DMS114 treated with DMSO at 0.1 percent for 48 hours (cell line): ENCODE data around the gene FAM89B.
"Not testable (repeated sequence)": the region's sequence is repeated elsewhere in the genome, so short reads cannot be mapped to it uniquely, and the experiment has no call there.

Experiments
- DNase-seq: peaks from one replicate; lab custom pipeline; 2025; ENCODE audit not compliant: unreplicated experiment; lab: John Stamatoyannopoulos, UW

Gene FAM89B

DNA sequence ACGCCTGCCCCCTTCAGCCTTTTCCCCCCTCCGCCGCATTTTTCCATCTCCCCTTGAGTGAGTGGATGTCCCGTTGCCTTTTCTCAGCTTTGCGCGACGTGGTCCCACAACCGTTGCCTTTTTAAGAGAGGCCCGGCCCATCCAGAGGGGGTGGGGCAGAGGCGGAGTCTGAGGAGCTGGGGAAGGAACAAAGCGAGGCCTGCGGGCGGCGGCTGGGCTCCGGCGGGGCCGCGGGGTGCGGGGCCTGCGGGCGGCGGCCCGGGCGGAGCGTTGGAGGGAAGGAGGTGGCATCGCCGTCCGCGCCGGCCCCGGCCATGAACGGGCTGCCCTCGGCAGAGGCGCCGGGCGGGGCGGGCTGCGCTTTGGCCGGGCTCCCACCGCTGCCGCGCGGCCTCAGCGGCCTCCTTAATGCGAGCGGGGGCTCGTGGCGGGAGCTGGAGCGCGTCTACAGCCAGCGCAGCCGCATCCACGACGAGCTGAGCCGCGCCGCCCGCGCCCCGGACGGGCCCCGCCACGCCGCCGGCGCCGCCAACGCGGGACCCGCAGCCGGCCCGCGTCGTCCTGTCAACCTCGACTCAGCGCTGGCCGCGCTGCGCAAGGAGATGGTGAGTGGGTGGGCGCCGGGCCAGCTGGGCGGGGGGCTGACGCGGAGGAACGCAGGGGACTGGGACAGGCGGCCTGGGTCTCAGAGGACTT, at the start of gene FAM89B:
TSS of gene FAM89B (plus strand) at position 183 of the 696 bp plus-strand sequence. CDS start at position 315, 132 bp downstream.
- DNase-seq, result peak; percentile 77

DNA sequence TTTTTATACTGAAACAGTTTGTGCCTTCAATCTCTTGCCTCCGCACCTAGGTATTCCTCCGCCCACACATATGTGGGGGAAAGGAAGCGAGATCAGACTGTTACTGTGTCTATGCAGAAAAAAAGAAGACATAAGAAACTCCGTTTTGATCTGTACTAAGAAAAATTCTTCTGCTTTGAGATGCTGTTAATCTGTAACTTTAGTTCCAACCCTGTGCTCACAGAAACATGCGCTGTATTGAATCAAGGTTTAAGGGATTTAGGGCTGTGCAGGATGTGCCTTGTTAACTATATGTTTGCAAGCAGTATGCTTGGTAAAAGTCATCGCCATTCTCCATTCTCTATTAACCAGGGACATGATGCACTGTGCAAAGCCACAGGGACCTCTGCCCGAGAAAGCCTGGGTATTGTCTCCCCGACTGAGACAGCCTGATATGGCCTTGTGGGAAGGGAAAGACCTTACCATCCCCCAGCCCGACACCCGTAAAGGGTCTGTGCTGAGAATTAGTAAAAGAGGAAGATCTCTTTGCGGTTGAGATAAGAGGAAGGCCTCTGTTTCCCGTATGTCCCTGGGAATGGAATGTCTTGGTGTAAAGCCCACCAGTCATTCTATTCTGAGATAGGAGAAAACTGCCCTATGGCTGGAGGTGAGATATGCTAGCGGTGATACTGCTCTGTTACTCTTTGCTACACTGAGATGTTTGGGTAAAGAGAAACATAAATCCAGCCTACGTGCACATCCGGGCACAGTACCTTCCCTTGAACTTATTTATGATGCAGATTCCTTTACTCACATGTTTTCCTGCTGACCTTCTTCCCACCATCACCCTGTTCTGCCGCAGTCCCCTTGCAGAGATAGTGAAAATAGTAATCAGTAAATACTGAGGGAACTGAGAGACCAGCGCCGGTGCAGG, 49.4 kb upstream of the FAM89B start:
- DNase-seq, result not testable (repeated sequence)

DNA sequence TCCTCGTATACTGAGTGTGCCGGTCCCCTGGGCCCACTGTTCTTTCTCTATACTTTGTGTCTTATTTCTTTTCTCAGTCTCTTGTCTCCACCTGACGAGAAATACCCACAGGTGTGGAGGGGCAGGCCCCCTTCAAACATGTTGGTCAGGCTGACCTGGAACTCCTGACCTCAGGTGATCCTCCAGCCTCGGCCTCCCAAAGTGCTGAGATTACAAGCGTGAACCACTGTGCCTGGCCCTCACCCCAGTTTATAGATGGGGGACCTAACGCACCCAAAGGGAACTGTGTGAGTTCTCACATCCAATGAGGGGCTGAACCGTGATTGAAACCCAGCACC, 48.7 kb upstream of the FAM89B start:
- DNase-seq, result not testable (repeated sequence)

DNA sequence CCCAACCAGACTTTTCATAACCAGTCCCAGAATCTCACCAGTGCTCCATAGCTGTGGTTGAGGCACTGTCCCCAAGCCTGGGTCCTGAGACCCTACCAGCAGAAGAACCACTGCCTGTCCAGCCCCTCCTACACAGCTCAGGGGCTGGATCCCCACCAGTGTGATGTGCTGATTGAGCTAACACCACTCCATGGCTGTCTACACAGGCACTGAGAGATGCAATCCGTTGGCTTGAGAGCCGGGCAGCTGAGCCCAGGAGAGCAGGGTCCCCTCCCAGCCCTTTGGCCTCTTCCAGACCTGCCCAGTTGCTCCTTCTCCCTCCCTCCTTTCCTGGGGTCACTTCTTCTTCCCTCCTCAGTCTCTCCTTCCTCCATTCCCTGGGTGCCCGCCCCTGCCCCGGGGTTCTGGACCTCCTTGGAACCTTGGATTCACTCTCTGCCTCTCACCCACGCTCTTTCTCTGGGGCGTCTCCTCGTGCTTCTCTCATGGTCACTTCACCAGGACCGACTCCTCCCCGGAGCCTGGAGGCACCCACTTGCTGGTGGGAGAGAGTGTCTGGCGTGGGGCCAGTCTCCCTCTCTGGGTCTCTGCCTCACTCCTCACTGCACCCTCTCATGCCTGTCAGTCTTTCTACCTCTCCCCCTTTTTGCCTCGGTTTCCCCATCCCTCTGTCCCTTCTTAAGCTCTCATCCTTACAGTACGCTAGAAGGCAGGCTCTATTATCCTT, 48.2 kb upstream of the FAM89B start:
- DNase-seq, result no peak

DNA sequence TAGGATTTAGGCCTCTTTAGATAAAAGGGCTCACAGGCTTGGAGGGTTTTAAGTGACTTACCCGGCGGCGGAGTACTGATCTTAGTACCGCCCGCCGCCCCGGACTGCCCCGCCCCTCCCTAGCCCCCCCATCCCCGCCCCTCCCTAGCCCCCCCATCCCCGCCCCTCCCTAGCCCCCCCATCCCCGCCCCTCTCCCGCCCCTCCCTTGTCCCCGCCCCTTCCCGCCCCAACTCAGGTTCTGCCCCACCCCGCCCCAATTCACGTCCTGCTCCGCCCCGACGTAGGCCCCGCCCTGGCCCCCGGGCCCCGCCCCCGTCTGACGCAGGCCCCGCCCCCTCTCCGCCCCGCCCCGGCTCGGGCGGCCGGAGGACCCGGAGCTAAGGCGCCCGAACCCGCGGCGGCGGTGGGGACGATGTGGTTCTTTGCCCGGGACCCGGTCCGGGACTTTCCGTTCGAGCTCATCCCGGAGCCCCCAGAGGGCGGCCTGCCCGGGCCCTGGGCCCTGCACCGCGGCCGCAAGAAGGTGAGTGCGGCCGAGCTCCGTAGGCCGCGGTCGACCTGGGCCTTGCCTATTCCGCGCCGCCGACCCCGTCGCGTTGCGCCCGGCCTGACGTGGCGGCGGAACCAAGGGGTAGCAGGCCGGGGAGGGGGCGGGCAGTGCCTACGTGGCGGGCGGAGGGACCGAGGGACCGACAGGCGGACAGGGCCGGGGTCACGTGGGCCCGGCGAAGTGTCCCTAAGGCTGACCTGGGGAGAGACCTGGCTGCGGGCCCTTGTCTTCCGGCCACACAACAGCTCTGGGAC, 47.4 kb upstream of the FAM89B start, which contains the start of gene SCYL1:
TSS of gene SCYL1 (plus strand) at position 343 of the 805 bp plus-strand sequence. CDS start at position 414, 71 bp downstream.
- peak; percentile 25 for DNase-seq

DNA sequence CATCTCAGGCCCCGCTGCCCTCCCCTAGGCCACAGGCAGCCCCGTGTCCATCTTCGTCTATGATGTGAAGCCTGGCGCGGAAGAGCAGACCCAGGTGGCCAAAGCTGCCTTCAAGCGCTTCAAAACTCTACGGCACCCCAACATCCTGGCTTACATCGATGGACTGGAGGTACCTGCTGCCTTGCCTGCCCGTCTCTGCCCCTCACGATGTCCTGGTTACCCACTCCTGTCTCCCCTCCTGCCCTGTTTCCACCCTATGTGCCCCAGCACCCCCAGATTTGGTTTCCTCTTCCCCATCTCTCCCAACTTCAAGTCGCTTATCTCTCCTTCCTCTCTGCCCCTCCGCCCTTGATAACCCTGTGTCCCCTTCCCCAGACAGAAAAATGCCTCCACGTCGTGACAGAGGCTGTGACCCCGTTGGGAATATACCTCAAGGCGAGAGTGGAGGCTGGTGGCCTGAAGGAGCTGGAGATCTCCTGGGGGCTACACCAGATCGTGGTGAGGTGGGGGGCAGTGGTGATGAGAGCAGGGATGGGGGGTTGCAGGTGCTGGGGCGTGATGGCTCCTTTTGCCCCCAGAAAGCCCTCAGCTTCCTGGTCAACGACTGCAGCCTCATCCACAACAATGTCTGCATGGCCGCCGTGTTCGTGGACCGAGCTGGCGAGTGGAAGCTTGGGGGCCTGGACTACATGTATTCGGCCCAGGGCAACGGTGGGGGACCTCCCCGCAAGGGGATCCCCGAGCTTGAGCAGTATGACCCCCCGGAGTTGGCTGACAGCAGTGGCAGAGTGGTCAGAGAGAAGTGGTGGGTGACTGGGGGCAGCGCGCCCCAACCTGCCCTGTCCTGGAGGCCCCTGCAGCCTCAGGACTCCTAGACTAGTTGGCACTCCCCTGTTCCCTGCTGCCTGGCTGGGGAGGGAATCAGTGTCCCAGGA, 46.5 kb upstream of the FAM89B start:
- no peak for DNase-seq

DNA sequence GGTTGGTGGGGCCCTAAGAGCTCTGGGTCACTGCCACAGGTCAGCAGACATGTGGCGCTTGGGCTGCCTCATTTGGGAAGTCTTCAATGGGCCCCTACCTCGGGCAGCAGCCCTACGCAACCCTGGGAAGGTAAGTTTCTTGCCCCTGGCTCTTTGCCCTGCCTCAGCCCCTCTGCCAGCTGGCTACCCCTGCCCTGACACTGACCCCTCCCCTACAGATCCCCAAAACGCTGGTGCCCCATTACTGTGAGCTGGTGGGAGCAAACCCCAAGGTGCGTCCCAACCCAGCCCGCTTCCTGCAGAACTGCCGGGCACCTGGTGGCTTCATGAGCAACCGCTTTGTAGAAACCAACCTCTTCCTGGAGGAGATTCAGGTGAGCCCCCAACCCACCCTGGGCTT, 45.6 kb upstream of the FAM89B start:
- no peak for DNase-seq

DNA sequence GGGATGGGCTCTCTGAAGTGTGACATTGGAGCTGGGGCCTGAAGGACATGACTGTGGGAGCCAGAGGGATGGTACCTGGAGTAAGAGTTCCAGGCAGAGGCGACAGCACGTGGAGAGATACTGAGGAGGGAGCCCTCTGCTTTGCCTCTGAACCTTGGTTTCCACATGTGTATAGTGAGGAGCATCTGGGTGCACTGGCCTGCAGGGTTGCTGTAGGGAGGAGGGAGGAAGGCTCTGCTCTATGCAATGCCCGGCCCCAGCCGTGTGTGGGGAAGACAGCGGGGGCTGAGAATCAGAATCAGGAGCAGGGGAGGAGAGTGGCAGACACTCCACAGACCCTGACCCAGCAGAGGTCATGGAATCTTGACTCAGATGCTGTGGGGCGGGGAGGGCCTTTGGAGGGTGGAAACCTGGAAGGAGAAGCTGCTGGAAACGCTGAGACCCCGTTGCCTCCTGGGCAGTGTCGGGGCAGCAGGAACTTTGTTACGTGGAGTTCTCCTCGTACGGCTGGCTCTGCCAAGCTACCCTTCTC, 43.5 kb upstream of the FAM89B start:
- no peak for DNase-seq

DNA sequence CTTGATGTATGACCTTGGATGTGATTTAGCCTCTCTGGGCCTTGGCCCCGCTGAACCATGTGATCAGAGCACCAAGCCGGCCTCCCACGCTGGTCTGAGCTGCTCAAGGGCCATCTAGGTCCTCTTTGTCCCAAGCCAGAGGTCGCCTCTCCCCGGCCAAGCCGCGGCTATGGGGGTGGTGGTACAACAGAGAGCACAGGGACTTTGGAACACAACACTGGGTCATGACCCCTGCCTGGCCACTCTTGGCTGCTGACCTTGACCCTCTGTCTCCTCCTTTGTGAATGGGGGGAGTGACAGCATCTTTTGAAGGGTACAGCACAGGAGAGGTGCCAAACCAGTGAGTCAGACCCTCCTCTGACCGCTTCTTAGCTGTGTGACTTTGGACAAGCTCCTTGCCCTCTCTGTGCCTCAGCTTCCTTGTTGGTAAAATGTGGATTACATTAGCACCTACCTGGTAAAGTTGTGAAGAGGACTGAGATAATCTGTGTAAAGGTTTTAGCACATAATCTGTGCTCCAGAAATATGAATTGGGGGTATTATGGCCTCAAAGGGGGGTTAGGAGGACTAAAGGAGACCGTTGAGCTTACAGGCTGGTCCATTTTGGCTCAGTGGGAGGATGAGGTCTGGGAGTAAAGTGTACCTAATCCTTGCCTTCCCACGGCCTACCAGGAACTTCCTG, 42.7 kb upstream of the FAM89B start:
- DNase-seq, result no peak

DNA sequence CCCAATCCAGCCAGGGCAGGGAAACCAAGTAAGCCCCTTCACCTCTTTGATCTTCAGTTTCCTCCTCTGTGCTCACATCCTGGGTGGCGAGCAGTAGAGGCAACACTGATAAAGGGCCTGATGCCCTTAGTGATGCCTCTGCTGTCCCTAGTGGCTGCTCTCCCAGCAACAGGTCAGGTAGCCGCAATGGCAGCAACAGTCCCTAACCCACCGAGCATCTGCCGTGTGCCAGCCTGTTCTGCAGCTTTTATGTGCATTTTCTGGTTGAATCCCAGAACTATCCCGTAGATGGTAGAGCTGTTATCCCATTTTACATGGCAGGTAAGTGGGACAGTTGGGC, 42.2 kb upstream of the FAM89B start:
- no peak for DNase-seq

DNA sequence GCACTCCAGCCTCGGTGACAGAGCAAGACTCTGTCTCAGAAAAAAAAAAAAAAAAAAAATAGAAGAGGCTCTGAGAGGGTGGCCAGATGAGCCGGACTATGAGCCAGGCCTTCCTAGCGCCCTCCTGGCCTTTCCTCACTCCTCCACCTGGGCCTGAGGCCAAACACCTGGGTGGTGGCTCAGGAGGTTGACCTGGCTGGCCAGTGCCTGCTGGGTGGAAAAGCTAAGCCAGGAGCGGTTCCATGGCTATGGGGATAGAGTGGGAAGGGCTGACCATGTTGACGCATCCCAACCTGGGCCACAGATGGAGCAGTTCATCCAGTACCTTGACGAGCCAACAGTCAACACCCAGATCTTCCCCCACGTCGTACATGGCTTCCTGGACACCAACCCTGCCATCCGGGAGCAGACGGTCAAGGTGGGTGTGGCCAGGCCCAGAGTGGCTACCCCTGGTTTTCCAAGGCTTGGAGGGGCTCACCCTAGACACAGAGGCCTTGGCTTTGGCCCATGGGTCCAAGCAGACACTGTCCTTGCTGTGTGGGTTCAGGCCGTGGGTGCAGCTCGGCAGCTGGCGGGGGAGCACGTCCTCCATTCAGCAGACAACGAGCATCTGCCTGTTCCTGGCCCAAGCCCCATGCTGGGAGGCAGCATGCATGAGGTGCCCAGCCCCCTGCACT, 39.8 kb upstream of the FAM89B start:
- DNase-seq, result no peak

DNA sequence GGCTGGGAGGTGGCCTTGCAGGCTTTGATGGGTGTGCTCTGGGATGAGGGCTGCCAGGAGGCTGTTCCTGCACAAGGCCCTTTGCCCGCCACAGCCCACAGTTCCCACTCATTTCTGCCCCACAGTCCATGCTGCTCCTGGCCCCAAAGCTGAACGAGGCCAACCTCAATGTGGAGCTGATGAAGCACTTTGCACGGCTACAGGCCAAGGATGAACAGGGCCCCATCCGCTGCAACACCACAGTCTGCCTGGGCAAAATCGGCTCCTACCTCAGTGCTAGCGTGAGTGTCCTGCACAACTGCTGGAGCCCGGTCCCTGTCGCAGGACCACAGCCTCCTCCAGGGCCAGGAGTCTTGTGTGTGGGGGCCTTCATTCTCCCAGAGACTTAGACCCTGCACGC, 37.2 kb upstream of the FAM89B start:
- DNase-seq, result no peak

DNA sequence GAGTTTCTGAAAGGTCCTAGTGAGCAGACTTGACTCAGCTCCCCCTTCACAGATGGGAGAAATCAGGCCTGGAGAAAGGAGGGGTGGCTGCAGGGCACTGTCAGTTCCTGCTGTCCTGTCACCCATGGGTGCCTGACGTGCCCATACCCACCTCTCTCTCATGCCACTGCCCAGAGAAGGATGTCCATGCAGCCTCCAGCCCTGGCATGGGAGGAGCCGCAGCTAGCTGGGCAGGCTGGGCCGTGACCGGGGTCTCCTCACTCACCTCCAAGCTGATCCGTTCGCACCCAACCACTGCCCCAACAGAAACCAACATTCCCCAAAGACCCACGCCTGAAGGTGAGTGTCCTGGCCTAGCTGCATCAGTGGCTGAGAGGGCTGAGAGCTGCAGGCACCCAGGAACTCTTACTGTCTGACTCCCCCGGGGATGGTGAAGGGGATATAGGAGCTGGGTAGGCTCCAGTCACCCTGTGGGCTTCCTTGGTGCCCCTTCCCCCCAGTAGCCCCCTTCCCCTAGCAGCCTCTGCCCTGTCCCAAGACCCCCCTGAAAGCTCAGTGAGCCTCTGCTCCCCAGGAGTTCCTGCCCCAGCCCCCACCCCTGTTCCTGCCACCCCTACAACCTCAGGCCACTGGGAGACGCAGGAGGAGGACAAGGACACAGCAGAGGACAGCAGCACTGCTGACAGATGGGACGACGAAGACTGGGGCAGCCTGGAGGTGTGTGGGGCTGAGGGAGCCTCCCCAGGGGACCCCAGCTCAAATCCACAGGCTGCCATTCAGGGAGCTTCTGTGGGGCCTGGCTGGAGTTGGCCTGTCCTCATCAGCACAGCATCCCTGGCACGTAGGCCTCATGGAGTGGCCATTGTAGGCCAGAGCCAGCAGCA, 35.7 kb upstream of the FAM89B start:
- DNase-seq, result no peak

DNA sequence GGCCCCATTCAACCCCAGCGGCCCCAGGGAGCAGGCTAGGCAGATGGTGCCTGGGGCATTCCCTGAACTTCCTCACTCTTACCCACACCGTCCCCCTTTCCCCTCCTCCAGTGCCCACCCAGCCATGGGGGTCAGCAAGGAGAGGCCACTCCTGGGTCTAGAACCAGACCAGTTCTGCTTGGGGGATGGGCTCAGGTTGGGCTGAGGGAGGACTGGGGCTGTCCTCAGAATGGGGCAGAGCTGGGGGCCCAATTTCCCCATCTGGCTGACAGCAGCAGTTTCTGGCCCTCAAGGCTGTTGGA, 35.1 kb upstream of the FAM89B start:
- no peak for DNase-seq

DNA sequence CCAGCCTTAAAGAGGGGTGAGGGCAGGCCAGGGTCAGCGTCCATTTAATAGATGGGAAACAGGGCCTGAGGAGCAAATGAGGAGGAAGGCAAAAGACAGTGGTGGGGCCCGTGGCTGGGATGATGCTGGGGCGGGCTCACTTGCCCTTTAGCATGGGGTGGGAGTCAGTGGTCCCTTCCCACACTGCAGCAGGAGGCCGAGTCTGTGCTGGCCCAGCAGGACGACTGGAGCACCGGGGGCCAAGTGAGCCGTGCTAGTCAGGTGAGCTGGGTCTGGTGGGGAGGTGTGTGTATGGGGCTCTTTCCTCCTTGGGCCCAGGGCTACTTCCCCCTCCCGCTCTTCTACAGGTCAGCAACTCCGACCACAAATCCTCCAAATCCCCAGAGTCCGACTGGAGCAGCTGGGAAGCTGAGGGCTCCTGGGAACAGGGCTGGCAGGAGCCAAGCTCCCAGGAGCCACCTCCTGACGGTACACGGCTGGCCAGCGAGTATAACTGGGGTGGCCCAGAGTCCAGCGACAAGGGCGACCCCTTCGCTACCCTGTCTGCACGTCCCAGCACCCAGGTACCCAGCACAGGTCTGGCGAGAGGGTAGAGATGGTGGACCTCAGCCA, 34.6 kb upstream of the FAM89B start:
- no peak for DNase-seq

DNA sequence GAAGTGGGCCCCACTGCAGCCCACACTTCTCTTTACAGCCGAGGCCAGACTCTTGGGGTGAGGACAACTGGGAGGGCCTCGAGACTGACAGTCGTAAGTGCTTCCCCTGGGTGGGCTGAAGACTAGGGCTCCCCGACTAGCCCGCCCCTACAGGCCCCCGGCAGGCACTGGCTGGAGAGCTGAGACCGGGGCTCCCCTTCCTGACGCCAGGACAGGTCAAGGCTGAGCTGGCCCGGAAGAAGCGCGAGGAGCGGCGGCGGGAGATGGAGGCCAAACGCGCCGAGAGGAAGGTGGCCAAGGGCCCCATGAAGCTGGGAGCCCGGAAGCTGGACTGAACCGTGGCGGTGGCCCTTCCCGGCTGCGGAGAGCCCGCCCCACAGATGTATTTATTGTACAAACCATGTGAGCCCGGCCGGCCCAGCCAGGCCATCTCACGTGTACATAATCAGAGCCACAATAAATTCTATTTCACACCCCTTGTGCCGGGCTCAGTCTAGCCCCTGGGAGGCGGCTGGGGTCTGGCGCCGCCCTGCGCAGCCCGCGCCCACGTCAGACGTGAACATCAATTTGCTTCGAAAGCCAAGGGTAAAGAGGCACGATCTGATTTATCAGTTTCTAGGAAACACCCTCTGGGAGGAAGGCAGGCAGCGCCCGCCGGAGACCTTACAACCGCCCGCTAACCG, 34.0 kb upstream of the FAM89B start:
- DNase-seq, result no peak
